Astrocyte (in vitro differentiated cells and primary cell): Measurements from ENCODE around the gene SLC25A13. TPM values are rescaled to one million over a fixed set of nuclear protein-coding genes. Genes with fewer than 3 reads are reported as not detected.

Experiments
- DNase-seq: peaks from one replicate; pipeline ENCODE4 v3.0.0-alpha.2; 2010; ENCODE audit warnings: low read depth
- FAIRE-seq: peaks from 2 replicates; lab custom pipeline; 2011; peaks lifted over from hg19 to GRCh38; lab: Jason Lieb, UNC
- H2AFZ ChIP-seq: 2 replicates; pipeline ENCODE4 v1.6.0; 2012; ENCODE audit warnings: low read depth, low read length, inconsistent platforms
- H3K27ac ChIP-seq: 2 replicates; pipeline ENCODE4 v1.5.1; 2011; ENCODE audit warnings: low read depth, low read length, inconsistent platforms
- H3K27me3 ChIP-seq: 2 replicates; pipeline ENCODE4 v1.6.0; 2011; ENCODE audit warnings: low read length, inconsistent platforms; ENCODE audit not compliant: insufficient read depth
- H3K36me3 ChIP-seq: 2 replicates; pipeline ENCODE4 v1.5.1; 2011; ENCODE audit warnings: low read length, inconsistent platforms; ENCODE audit not compliant: insufficient read depth
- H3K4me1 ChIP-seq: 2 replicates; pipeline ENCODE4 v1.5.1; 2011; ENCODE audit warnings: low read length, inconsistent platforms; ENCODE audit not compliant: insufficient read depth
- H3K4me2 ChIP-seq: 2 replicates; pipeline ENCODE4 v1.6.0; 2012; ENCODE audit warnings: low read length, inconsistent platforms
- H3K4me3 ChIP-seq: 2 replicates; pipeline ENCODE4 v1.5.1; 2011; ENCODE audit warnings: low read depth, mild to moderate bottlenecking, low read length, inconsistent platforms; ENCODE audit not compliant: insufficient read depth
- H3K79me2 ChIP-seq: 2 replicates; pipeline ENCODE4 v1.6.0; 2012; ENCODE audit warnings: mild to moderate bottlenecking, low read length, inconsistent platforms; ENCODE audit not compliant: insufficient read depth
- H3K9ac ChIP-seq: 2 replicates; pipeline ENCODE4 v1.6.0; 2012; ENCODE audit warnings: mild to moderate bottlenecking, low read length, inconsistent platforms
- H3K9me3 ChIP-seq: 2 replicates; pipeline ENCODE4 v1.5.1; 2012; ENCODE audit warnings: low read depth, mild to moderate bottlenecking, low read length, inconsistent platforms; ENCODE audit not compliant: insufficient read depth
- H4K20me1 ChIP-seq: 2 replicates; pipeline ENCODE4 v1.6.0; 2012; ENCODE audit warnings: low read length, inconsistent platforms; ENCODE audit not compliant: insufficient read depth
- H3K27ac Mint-ChIP-seq: one replicate; pipeline ENCODE4 v1.8.0; 2021; ENCODE audit warnings: mild to moderate bottlenecking, mixed read lengths; ENCODE audit not compliant: unreplicated experiment
- H3K27me3 Mint-ChIP-seq: one replicate; pipeline ENCODE4 v1.8.0; 2021; ENCODE audit warnings: low read depth, mixed read lengths; ENCODE audit not compliant: unreplicated experiment
- H3K36me3 Mint-ChIP-seq: one replicate; pipeline ENCODE4 v1.8.0; 2021; ENCODE audit warnings: low read depth, mixed read lengths; ENCODE audit not compliant: unreplicated experiment
- H3K4me1 Mint-ChIP-seq: one replicate; pipeline ENCODE4 v1.8.0; 2021; ENCODE audit warnings: low read depth, mixed read lengths; ENCODE audit not compliant: unreplicated experiment
- H3K4me3 Mint-ChIP-seq: one replicate; pipeline ENCODE4 v1.8.0; 2021; ENCODE audit warnings: mild to moderate bottlenecking, moderate library complexity, mixed read lengths; ENCODE audit not compliant: unreplicated experiment
- H3K9me3 Mint-ChIP-seq: one replicate; pipeline ENCODE4 v1.8.0; 2021; ENCODE audit warnings: mild to moderate bottlenecking, mixed read lengths; ENCODE audit not compliant: unreplicated experiment
- CTCF ChIP-seq: IDR thresholded peaks from 2 replicates; pipeline ENCODE4 v1.5.1; 2011; ENCODE audit warnings: low read depth, mild to moderate bottlenecking, inconsistent platforms, low read length, moderate library complexity; ENCODE audit not compliant: insufficient read depth
- EZH2 ChIP-seq: IDR thresholded peaks from 2 replicates; pipeline ENCODE4 v1.6.1; 2012; ENCODE audit warnings: mild to moderate bottlenecking, low read length, inconsistent platforms; ENCODE audit not compliant: insufficient read depth
- total RNA-seq: library from RNA; stranded (reverse); gene quantifications from 2 replicates; pipeline ENCODE4 v1.2.1, GENCODE V29; 2021

SLC25A13 gene
- total RNA-seq, 1 donor from 2014 or later, result 58.1 TPM

- Histone ChIP-seq H3K4me1 (peaks cover 1% of the 10 kb centered on the region), H3K36me3 (no peaks in the 10 kb centered on the region), H3K9me3 (no peaks in the 10 kb centered on the region), H2AFZ (no peak overlapping the region), H3K27me3 (no peaks in the 10 kb centered on the region), H3K4me2 (no peak overlapping the region), H3K79me2 (peaks cover 2% of the 10 kb centered on the region), H3K27ac (no peak overlapping the region), H4K20me1 (peaks cover 4% of the 10 kb centered on the region), H3K9ac (no peak overlapping the region), H3K4me3 (no peak overlapping the region)
- peaks cover 3% of the 10 kb centered on the region for H3K9me3 Mint-ChIP-seq
- DNase-seq (peak; percentile 56), FAIRE-seq (no peak)
- H3K4me1 Mint-ChIP-seq, result peaks cover 47% of the 10 kb centered on the region
- no peak overlapping the region for H3K4me3 Mint-ChIP-seq
- peak overlapping the region; percentile 36 for H3K27ac Mint-ChIP-seq
- H3K27me3 Mint-ChIP-seq, result no peaks in the 10 kb centered on the region
- TF ChIP-seq CTCF, result no peak
- TF ChIP-seq EZH2, result no peak
- no peaks in the 10 kb centered on the region for H3K36me3 Mint-ChIP-seq
Measured at GRCh38 chr7:96241855-96242254, 80.0 kb downstream of the SLC25A13 start.

- no peaks in the 10 kb centered on the region for H3K9me3 ChIP-seq
- Mint-ChIP-seq H3K36me3 (no peaks in the 10 kb centered on the region), H3K9me3 (peaks cover 3% of the 10 kb centered on the region), H3K27ac (peak overlapping the region; percentile 21), H3K27me3 (no peaks in the 10 kb centered on the region), H3K4me1 (peaks cover 67% of the 10 kb centered on the region), H3K4me3 (no peak overlapping the region)
- no peaks in the 10 kb centered on the region for H3K36me3 ChIP-seq
- no peak for FAIRE-seq
- no peak overlapping the region for H3K4me3 ChIP-seq
- peak; percentile 35 for DNase-seq
- no peak overlapping the region for H3K27ac ChIP-seq
- TF ChIP-seq EZH2, result no peak
- no peak for TF ChIP-seq CTCF
- H3K27me3 ChIP-seq, result no peaks in the 10 kb centered on the region
- H3K4me1 ChIP-seq, result peaks cover 10% of the 10 kb centered on the region
- H4K20me1 ChIP-seq, result no peaks in the 10 kb centered on the region
- no peak overlapping the region for H3K9ac ChIP-seq
- no peak overlapping the region for H2AFZ ChIP-seq
- H3K79me2 ChIP-seq, result peaks cover 2% of the 10 kb centered on the region
- no peak overlapping the region for H3K4me2 ChIP-seq
Measured at GRCh38 chr7:96238976-96239766, 82.7 kb downstream of the SLC25A13 start.

- peaks cover 10% of the 10 kb centered on the region for H3K4me1 ChIP-seq
- no peak for TF ChIP-seq CTCF
- no peak for TF ChIP-seq EZH2
- H3K27me3 ChIP-seq, result no peaks in the 10 kb centered on the region
- FAIRE-seq, result no peak
- no peak overlapping the region for H2AFZ ChIP-seq
- Mint-ChIP-seq H3K27me3 (no peaks in the 10 kb centered on the region), H3K4me3 (no peak overlapping the region), H3K27ac (peak overlapping the region; percentile 95), H3K9me3 (peaks cover 2% of the 10 kb centered on the region), H3K4me1 (peaks cover 68% of the 10 kb centered on the region), H3K36me3 (no peaks in the 10 kb centered on the region)
- no peak overlapping the region for H3K27ac ChIP-seq
- H3K9me3 ChIP-seq, result no peaks in the 10 kb centered on the region
- no peak overlapping the region for H3K4me3 ChIP-seq
- peak; percentile 31 for DNase-seq
- no peak overlapping the region for H3K4me2 ChIP-seq
- H3K79me2 ChIP-seq, result peaks cover 2% of the 10 kb centered on the region
- no peak overlapping the region for H3K9ac ChIP-seq
- no peaks in the 10 kb centered on the region for H3K36me3 ChIP-seq
- no peaks in the 10 kb centered on the region for H4K20me1 ChIP-seq
Measured at GRCh38 chr7:96238474-96238873, 83.4 kb downstream of the SLC25A13 start.
